SIG-M5 treated with dmso at 0.1 percent for 504 hours (cell line): ENCODE measurements around the gene ABCB8.
A peak's percentile ranks its signal among the peaks of the same experiment; 100 is the strongest.

ENCODE experiments used
- DNase-seq: peaks from one replicate; lab custom pipeline; 2025; ENCODE audit not compliant: unreplicated experiment; lab: John Stamatoyannopoulos, UW

The ABCB8 gene

DNA sequence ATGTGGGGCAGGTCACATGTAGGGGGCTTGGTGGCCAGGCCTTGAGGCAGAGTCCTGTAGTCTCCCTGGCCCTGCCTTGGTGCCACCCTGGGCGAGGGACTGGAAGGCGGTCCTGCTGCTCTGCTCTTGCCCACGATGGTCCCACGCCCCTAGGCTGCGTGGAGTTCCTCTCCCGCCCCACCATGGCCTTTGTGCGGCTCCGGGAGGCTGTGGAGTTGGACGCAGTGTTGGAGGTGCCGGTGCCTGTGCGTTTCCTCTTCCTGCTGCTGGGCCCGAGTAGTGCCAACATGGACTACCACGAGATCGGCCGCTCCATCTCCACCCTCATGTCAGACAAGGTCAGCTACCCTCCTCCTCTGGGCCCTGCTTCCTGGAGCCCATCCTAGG is 42.3 kb downstream of the ABCB8 start:
- no peak for DNase-seq

DNA sequence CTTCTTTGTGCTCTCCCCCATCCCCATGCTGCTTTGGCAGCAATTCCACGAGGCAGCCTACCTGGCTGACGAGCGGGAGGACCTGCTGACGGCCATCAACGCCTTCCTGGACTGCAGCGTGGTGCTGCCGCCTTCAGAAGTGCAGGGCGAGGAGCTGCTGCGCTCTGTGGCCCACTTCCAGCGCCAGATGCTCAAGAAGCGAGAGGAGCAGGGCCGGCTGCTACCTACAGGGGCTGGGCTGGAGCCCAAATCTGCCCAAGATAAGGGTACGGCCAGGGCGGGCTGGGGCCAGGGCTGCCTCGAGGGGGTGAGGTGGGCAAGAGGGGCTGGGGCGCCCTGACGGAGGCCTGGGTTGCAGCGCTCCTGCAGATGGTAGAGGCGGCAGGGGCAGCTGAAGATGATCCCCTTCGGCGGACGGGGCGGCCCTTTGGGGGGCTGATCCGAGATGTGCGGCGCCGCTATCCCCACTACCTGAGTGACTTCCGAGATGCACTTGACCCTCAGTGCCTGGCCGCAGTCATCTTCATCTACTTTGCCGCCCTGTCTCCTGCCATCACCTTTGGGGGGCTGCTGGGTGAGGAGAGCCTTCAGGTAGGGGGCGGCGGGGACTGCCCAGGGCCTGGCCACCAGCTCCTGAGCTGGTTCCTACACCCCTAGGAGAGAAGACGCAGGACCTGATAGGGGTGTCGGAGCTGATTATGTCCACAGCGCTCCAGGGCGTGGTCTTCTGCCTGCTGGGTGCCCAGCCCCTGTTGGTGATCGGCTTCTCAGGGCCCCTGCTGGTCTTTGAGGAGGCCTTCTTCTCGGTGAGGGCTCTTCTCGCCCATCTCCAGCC is 43.0 kb downstream of the ABCB8 start:
- DNase-seq, result no peak

DNA sequence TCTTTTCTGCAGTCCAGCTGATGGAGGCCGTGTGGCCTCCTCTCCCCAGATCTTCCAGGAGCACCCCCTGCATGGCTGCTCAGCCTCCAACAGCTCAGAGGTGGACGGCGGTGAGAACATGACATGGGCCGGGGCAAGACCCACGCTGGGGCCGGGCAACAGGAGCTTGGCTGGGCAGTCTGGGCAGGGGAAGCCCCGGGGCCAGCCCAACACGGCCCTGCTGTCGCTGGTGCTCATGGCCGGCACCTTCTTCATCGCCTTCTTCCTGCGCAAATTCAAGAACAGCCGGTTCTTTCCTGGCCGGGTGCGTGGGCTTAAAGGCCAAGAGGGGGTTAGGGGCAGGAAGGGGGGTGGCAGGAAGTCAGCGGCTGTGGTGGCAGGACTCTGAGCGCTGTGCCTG is 45.7 kb downstream of the ABCB8 start:
- DNase-seq, result no peak

DNA sequence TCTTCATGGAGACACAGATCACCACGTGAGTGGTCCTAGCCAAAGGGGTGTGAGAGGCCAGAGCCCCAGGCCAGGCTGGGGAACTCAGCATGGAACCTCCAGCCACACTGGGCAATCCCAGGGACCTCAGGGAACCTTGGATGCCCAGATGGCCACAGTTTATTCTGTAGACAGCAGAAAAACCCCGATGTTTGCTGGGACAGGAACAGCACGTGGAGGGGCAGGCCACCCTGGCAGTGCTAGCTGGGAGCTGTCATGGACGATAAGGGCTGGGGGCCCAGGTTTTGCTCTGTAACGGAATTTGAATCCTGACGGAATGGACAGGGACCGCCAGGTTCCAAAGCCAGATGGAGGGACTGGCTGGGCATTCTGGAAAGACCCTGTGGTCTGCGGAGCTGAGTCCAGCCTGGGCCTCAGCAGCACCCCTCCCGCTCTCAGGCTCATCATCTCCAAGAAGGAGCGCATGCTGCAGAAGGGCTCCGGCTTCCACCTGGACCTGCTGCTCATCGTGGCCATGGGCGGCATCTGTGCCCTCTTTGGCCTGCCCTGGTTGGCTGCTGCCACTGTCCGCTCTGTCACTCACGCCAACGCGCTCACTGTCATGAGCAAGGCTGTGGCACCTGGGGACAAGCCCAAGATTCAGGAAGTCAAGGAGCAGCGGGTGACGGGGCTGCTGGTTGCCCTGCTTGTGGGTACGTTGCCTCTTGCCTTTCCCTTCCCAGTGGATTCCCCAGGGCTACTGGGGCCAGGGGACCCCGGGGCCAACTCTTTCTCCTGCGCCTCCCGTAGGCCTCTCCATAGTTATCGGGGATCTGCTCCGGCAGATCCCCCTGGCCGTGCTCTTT is 46.8 kb downstream of the ABCB8 start:
- DNase-seq, result no peak

DNA sequence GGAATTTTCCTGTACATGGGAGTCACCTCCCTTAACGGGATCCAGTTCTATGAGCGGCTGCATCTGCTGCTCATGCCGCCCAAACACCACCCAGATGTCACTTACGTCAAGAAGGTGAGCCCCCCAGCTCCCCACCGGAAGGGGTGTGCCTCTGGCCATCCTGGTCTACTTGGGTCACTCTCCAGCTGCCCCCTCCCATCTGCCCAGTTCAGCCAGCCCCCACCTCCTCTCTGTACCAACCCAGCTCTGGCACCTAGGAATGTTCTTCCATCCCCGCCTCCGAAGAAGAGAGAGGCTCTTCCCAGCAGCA is 47.4 kb downstream of the ABCB8 start:
- no peak for DNase-seq

DNA sequence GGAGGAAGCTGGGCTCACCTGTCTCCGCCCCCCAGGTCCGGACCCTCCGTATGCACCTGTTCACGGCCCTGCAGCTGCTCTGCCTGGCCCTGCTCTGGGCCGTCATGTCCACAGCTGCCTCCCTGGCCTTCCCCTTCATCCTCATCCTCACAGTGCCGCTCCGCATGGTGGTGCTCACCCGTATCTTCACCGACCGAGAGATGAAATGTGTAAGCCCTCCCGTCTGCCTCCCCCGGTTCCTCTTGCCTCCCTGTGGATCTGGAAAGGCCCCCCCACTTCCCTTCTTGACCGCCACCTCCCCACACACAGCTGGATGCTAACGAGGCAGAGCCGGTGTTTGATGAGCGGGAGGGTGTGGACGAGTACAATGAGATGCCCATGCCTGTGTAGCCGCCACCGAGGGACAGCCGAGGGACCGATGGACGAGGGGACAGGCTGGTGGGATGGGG is 47.8 kb downstream of the ABCB8 start:
- no peak for DNase-seq

DNA sequence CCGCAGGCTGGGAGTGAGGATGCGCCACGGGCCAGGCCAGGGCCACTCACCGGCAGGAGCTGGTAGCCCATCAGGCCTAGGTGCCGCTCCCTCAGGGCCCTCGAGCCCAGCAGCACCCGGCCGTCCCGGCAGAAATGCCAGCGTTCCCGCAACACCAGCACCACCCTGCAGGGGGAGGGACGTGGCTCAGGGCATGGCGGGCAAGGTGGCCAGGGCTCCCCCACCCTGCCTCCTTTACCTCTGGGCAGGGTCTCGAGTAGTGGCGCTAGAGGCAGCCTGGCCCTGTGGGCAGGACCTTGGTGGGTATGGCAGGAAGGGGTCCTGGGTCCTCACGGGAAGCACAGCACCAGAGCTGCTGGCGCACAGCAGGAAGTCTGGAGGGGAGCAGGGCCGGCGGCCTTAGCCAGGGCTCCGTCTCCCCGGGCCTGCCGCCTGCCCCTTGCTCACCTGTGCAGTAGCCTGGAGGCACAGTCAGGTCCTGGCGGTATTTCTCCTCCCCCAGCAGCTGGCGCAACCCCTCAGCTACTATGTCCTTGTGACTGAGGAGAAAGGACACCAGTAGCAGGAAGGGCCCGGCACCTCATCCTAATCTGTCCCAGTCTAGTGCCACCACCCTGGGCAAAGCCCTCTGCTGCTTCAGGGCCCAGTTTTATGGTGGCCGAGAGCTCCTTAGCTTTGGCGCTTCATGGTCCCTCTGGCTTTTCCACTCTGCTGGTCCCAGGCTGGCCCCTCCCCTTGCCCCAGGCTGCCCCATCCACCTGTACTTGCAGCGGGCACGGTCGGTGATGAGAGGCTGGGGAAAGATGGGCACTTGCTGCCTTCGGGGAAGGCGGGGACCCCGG is 48.8 kb downstream of the ABCB8 start:
- DNase-seq, result no peak

DNA sequence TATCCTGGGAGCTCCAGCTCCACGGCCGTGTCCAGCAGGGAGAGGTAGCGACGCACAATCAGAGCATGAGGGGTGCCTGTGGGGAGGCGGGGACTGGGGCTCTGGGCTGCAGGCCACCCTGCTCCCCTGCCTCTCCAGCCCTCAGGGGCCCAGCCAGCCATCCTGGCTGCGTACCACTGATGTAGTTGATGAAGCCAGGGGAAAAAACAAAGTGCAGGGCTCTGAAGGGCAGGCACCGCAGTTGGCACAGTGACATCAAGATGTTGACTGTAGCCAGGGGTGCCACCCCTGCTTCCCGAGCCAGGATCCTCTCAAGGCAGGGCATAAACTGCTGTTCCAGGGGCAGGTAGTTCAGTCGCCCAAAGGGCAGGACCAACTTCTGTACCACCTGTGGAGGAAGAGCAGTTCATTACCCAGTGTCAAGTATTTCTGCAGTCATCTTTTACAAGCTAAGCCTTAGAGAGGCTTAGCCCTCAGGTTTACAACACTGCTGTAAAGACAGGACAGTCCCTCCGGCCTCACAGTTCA is 49.5 kb downstream of the ABCB8 start:
- DNase-seq, result no peak

DNA sequence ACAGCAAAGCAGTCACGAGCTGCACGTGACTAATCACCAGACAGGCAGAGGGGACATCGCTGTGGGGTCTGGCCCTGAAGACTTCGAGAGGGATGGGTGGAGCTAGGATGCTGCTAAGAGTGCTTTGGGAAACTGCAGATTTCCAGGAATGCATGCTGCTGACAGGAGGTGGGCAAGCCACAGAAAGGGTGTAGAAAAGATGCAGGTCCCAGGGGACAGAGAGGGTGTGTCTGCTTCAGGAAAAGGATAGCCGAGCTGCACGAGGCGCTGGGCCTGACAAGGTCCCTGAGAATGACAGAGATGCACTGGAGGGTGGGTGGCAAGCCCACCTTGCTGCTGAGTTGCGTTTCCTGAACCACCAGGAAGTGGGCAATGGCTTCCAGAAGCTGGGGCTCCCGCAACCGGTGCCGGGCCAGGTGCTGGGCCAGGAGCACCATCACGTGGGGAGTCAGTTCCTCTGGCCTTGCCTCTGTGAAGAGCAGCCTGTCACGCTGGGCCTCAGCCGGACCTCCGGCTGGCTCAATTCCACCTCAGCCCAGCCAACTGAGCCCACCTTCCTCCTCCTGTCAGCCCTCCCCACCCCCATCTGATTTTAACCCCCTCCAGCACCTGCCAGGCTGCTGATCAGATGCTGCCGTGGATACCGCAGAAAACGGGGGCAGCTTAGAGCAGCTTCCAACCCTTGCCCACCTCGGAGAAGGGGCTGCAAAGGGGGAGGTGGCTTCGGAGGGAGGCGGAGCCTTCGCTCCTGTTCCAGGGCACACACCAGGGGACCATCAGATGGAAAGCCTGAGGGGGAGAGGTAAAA is 50.2 kb downstream of the ABCB8 start:
- DNase-seq, result no peak

DNA sequence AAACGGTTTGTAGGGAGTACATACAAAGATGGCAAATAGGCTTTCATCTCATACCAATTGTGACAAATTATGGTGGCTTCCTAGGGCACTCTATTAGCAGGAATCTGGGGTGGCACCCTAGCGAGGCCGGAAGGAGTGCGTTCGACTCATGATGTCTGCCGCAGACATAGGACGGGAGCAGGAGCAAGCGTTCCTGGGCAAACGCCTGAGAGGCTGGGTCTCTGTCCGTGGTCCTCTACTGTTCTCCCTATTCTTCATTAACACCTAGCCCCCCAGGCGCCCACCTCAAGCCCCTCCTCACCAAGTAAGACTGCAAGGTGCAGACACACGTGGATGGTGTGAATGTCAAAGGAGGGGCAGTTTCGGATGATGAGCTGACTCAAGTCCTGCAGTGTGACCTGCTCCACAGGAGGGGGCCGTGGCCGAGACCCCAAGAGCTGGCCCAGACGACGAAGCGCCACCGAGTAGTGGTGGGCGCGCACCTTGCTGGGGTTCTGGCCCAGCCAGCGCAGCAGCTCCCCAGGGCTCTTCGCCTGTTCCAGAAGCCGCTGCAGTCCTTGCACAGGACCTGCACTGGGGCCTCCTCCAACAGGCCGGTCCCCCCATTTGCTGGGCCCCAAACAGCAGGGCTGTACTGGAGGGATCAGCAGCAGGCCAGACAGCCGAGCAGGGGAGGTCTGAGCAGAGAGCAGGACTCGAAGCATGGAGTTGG is 51.1 kb downstream of the ABCB8 start:
- DNase-seq, result no peak

DNA sequence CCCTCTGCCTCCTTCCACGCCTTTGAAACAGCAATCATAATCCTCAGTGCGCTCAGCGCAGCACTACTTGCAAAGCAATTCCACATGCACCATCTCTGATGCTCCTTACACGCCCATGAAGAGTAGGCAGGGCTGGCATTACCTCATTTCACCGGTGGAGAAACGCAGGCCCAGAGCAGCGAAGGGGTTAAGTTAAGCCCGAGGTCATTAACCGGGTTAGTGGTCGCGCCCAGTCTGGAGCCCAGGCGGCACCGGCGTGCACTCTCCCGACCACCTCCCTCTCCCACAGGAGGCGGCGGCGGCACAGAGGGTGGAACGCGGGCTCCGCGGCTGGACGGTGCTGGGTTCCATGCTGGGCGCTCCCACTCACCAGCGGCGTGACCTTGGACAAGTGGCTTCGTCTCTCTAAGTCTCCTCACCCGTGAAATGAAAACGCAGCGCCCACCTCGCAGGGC is 51.8 kb downstream of the ABCB8 start:
- DNase-seq, result no peak

DNA sequence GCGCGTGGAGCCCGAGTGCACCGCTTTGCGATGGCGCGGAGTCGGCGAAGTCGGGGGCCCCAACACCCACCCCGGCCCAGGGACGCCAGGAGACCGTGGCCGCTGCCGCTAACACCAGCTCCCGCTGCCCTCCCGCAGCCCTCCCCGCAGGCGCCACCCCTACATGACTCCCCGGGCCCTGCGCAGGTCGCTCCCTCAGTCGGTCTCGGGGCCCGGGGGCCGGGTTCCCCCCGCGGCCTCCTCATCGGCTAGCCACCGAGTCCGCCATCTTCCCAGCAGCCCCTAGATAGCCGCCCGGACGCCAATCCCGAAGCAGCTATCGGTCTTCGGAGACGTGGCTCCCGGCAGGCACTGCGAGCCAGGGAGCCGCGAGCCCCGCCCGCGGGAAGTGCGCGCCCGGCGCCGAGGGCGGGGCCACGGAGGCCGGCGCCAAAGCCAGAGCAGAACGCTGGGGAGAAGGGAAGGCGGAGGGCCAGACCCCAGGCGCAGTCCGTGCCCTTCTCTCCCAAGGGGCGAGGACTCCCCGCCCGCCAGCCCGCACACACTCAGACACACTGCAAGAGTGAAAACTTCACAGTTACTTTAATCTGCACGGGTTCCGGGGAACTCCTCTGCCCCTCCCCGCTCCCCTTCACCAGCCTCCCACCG is 52.4 kb downstream of the ABCB8 start, which contains the start of gene FASTK:
FASTK (minus strand) TSS at position 288 of the 648 bp plus-strand sequence; CDS start at position 245, 43 bp downstream.
- peak; percentile 87 for DNase-seq

DNA sequence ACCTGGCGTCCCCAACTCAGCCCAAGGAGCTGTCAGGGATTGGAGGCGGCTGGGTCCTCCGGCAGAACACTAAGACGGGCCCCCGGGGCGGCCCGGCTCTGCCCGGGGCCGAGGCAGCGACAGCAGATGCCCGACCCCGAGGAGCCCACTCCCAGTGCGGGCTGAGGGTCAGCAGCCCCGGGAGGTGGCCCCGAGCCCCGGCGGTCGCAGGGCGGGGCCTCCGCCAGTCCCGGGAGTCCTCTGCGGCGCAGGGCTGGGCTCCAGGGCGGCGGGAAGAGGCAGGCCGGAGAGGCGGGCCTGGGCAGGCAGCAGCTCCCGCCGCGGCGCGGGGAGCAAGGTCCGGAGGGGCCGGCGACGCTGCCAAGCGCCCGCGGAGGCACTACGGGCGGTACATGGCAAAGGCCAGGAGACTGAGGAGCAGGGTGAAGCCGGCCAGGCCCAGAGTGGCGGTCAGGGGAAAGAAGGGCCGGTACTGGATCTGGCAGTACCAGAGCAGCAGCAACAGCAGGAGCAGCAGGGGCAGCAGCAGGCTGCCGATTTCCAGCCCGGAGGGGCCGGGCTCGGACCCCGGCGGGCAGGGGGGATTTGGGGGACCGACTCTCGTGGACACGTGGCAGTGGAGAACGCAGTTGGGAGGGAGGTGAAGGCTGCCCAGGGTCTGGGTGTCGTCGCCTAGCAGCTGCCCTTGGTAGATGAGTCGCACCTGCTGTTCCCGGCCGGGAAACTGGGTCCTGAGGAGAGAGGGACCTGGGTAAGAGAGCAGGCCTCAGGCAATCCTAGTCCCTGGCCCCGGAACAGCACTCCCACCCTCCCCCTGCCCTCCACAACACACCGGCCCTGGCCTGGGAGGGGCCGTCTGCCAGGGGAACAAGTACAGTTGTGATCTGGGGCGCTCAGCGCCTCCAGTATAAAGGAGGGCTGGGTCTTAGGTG is 53.2 kb downstream of the ABCB8 start:
- DNase-seq, result no peak

DNA sequence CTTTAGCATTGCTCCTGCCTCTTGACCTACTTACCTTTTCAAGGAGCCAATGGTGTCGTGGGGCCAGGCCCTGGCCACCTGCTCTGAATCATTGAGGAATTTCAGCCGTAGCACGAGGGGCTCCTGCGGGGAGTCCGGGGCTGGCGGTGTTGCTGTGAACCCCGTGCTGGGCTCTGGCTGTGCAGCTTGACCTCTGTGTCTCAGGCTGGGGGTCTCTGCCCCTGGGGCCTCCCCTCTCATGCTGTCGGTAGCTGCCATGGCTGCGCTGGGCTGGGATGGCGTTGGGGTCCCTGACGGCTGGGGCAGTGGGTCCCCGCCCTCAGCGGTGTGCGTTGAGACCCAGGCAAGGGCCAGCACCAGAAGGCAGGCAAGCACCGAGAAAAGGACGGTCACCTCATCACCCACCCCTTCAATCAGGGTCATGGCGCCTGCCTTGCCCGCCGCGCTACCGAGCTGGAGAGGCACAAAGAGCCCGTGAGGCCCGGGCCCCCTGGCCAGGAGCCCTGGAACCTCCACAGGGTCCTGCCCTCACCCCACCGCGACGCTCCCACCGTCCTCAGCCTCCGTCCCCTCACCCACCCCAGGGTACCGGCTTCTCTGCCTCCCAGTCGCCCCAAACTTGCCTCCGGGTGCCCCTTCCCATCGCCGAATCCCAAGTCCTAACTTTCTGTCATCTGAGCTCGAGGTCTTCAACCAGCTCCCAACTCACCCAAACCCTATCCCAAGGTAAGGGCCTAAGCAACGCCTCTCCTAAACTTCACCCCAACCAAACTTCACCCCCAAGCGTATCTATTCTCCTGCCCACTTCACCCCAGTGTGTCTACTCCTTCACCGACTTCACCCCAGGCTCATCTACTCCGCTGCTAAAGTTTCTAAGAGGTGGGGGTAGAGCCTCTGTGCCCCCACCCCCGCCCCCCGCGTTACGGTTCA is 54.2 kb downstream of the ABCB8 start:
- DNase-seq, result no peak

DNA sequence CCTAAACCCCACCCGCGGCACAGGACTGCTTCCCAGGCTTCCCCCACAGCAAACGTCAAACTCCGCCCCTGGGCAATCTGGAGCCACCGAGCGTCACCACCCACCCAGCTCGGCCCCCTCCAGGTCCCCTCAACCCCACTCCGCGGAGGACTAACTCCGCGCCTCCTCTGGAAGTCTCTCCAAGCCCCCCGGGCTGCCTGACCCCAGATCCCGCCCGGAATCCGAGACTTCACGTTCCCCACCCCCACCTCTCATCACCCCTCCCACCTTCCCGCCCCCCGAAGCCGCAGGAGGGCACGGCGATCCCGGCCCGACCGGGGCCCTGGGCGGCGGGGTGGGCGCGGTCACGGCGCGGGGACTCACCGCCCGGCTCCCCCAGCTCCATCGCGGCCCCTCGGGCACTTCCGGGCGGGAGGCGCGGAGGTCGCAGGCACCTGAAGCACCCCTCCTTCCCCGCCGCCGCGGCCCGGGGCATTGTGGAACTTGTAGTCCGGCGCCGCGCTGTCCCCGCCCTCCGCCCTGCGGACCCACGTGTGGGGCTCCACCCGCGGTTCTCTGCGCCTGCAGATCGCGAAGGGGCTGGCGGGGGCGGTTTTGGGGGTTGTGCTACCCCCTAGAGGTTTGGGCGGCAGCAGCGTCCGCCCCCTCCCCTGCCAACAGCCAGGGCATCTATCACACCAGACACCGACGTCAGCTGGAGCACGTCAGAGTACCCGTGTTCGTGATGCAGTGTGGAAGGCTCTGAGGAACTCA is 55.0 kb downstream of the ABCB8 start, which contains the start of gene TMUB1:
TMUB1 (minus strand) TSS at position 423 of the 753 bp plus-strand sequence. CDS start 930 bp downstream, outside the sequence.
- DNase-seq, result peak; percentile 62

DNA sequence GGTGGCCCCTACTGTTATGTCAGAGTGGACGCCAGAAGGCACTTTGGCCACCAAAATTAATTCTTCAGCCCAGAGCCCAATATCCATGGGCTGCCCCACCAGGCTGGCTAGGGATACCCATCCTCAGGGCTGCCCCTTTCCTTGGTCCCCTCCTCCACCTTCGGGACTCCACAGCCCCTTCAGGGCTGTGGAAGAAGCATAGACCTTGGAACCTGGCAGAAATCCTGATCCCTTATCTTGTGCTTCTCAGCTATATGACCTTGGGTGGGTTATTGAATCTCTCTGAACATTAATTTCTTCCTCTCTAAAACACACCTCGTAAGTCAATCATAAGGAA is 55.5 kb downstream of the ABCB8 start:
- DNase-seq, result no peak
